Naive thymus-derived CD4-positive, alpha-beta T cell (primary cell): ENCODE results near the gene RAB31. TPM values are rescaled to one million over a fixed set of nuclear protein-coding genes. Genes with fewer than 3 reads are reported as not detected.

Experiments
- ATAC-seq: fragments of 150-1000 bp; cut with Tn5 transposase; 2 replicates; pipeline ENCODE4 v1.10.0; 2021; ENCODE audit warnings: mild to moderate bottlenecking, moderate library complexity
- CTCF ChIA-PET: fragments of 350-600 bp; sonication (Branson Sonifier 250); formaldehyde crosslinking; loops from one replicate; lab custom pipeline; 2021; ENCODE audit warnings: antibody characterized with exemption; lab: Charles Lee
- POLR2A ChIA-PET: fragments of 350-600 bp; sonication (Branson Sonifier 250); formaldehyde crosslinking; loops from one replicate; lab custom pipeline; 2021; ENCODE audit warnings: antibody characterized with exemption, inconsistent platforms; lab: Charles Lee
- DNase-seq, 9 donors: peaks; one replicate each; pipeline versions ENCODE4 v3.0.0 to v3.0.0-alpha.2; 2020 to 2022; ENCODE audit warnings: mixed read lengths in 1 of 9
- H3K27ac ChIP-seq: one replicate; pipeline ENCODE4 v1.7.0; 2013; ENCODE audit warnings: mild to moderate bottlenecking, low read depth, low read length, moderate library complexity
- H3K27me3 ChIP-seq, 2 donors: one replicate each; pipeline ENCODE4 v1.7.0; 2013; ENCODE audit warnings: low read length in 2 of 2, mild to moderate bottlenecking in 2 of 2, moderate library complexity in 2 of 2; ENCODE audit not compliant: control insufficient read depth in 2 of 2, insufficient read depth in 2 of 2
- H3K36me3 ChIP-seq, 3 experiments: 1 replicate in 2 of 3; 2 replicates in 1 of 3; pipeline ENCODE4 v1.7.0; 2013; ENCODE audit warnings: low read length in 3 of 3, mild to moderate bottlenecking in 3 of 3, moderate library complexity in 1 of 3; ENCODE audit not compliant: insufficient read depth in 3 of 3, control insufficient read depth in 2 of 3
- H3K4me1 ChIP-seq, 2 donors: one replicate each; pipeline ENCODE4 v1.7.0; 2013; ENCODE audit warnings: low read length in 2 of 2, mild to moderate bottlenecking in 2 of 2, moderate library complexity in 1 of 2; ENCODE audit not compliant: control insufficient read depth in 2 of 2, insufficient read depth in 2 of 2
- H3K4me3 ChIP-seq: 2 replicates; pipeline ENCODE4 v1.7.0; 2013; ENCODE audit warnings: mild to moderate bottlenecking, low read length
- H3K9me3 ChIP-seq, 3 experiments: 1 replicate in 2 of 3; 2 replicates in 1 of 3; pipeline ENCODE4 v1.7.0; 2013; ENCODE audit warnings: low read length in 3 of 3; ENCODE audit not compliant: control insufficient read depth in 2 of 3
- H3K27ac Mint-ChIP-seq, 9 donors: one replicate each; pipeline ENCODE4 v1.8.0; 2020 to 2022; ENCODE audit warnings: mixed read lengths in 9 of 9, mild to moderate bottlenecking in 8 of 9, moderate library complexity in 5 of 9, inconsistent platforms in 2 of 9
- H3K27me3 Mint-ChIP-seq, 5 donors: one replicate each; pipeline ENCODE4 v1.8.0; 2021 to 2022; ENCODE audit warnings: mixed read lengths in 5 of 5, mild to moderate bottlenecking in 1 of 5
- H3K36me3 Mint-ChIP-seq, 5 donors: one replicate each; pipeline ENCODE4 v1.8.0; 2020 to 2022; ENCODE audit warnings: mixed read lengths in 5 of 5, mild to moderate bottlenecking in 3 of 5, inconsistent platforms in 1 of 5
- H3K4me1 Mint-ChIP-seq, 7 donors: one replicate each; pipeline ENCODE4 v1.8.0; 2020 to 2022; ENCODE audit warnings: mixed read lengths in 7 of 7, mild to moderate bottlenecking in 3 of 7, inconsistent platforms in 1 of 7
- H3K4me3 Mint-ChIP-seq, 10 donors: one replicate each; pipeline ENCODE4 v1.8.0; 2020 to 2022; ENCODE audit warnings: mild to moderate bottlenecking in 10 of 10, mixed read lengths in 10 of 10, moderate library complexity in 6 of 10, inconsistent platforms in 2 of 10
- H3K9me3 Mint-ChIP-seq, 11 donors: one replicate each; pipeline ENCODE4 v1.8.0; 2020 to 2022; ENCODE audit warnings: mixed read lengths in 11 of 11, mild to moderate bottlenecking in 4 of 11, inconsistent platforms in 1 of 11, moderate library complexity in 1 of 11
- intact Hi-C, 2 donors: fragments of 100-400 bp; cut with micrococcal nuclease; formaldehyde crosslinking; loops; one replicate each; pipeline ENCODE4 v1.15.1; 2023
- polyA plus RNA-seq, 2 donors: library from polyadenylated mRNA; unstranded; fragments of 300-500 nt; fragmentation: Illumina TruSeq; gene quantifications; one replicate each; pipeline ENCODE4 v1.2.3, GENCODE V29; 2021
- total RNA-seq, 6 experiments: library from RNA in 5 of 6; stranded (reverse) in 5 of 6; gene quantifications; 1 replicate in 5 of 6; 2 replicates in 1 of 6; pipeline ENCODE4 v1.2.3 and lab custom pipeline; 2021 to 2026

RAB31 gene
- total and polyA plus RNA-seq, 7 experiments from 2014 or later: 0.41 to 48.6 (median 2.3) TPM

GRCh38 chr18:9715978-9716774 lies 8.1 kb downstream of the RAB31 start:
- Mint-ChIP-seq H3K4me1 (peaks cover 0 to 9% (median 4%) of the 10 kb centered on the region in 7 donors), H3K9me3 (peaks cover 0 to 3% (median 0%) of the 10 kb centered on the region in 11 donors), H3K27ac (no peak overlapping the region), H3K4me3 (no peak overlapping the region), H3K27me3 (peaks cover 48 to 64% (median 55%) of the 10 kb centered on the region in 5 donors), H3K36me3 (no peaks in the 10 kb centered on the region)
- H3K9me3 ChIP-seq: no peaks in the 10 kb centered on the region
- no peak overlapping the region for H3K4me3 ChIP-seq
- POLR2A ChIA-PET: no interaction called here
- no peaks in the 10 kb centered on the region for H3K4me1 ChIP-seq
- H3K36me3 ChIP-seq: no peaks in the 10 kb centered on the region
- DNase-seq: no peak
- H3K27me3 ChIP-seq: peaks cover 0 to 4% of the 10 kb centered on the region in 2 donors
- ATAC-seq: peak; percentile 33
- intact Hi-C loops: no loop called here
- CTCF ChIA-PET: no interaction called here
- H3K27ac ChIP-seq: no peak overlapping the region

- no peak overlapping the region for H3K27ac Mint-ChIP-seq
- H3K36me3 Mint-ChIP-seq: no peaks in the 10 kb centered on the region
- no peak overlapping the region for H3K4me3 ChIP-seq
- peaks cover 47 to 62% (median 50%) of the 10 kb centered on the region in 5 donors for H3K27me3 Mint-ChIP-seq
- H3K27ac ChIP-seq: no peak overlapping the region
- H3K27me3 ChIP-seq: no peaks in the 10 kb centered on the region
- no peak for DNase-seq
- POLR2A ChIA-PET: no interaction called here
- ATAC-seq: no peak
- intact Hi-C loops: no loop called here
- CTCF ChIA-PET: no interaction called here
- H3K36me3 ChIP-seq: no peaks in the 10 kb centered on the region
- peaks cover 0 to 3% (median 0%) of the 10 kb centered on the region in 11 donors for H3K9me3 Mint-ChIP-seq
- H3K9me3 ChIP-seq: no peaks in the 10 kb centered on the region
- peaks cover 0 to 5% (median 0%) of the 10 kb centered on the region in 7 donors for H3K4me1 Mint-ChIP-seq
- H3K4me3 Mint-ChIP-seq: no peak overlapping the region
- H3K4me1 ChIP-seq: no peaks in the 10 kb centered on the region
These were observed 8.9 kb downstream of the RAB31 start for GRCh38 chr18:9716780-9717563.

GRCh38 chr18:9719421-9719981 lies 11.4 kb downstream of the RAB31 start:
- no peaks in the 10 kb centered on the region for H3K36me3 ChIP-seq
- POLR2A ChIA-PET: no interaction called here
- no peaks in the 10 kb centered on the region for H3K4me1 Mint-ChIP-seq

GRCh38 chr18:9720327-9720726 lies 12.2 kb downstream of the RAB31 start:
- no peak overlapping the region for H3K27ac ChIP-seq
- no peaks in the 10 kb centered on the region for H3K9me3 ChIP-seq
- Mint-ChIP-seq H3K36me3 (peaks cover 0 to 4% (median 0%) of the 10 kb centered on the region in 5 donors), H3K9me3 (peaks cover 0 to 5% (median 0%) of the 10 kb centered on the region in 11 donors), H3K4me3 (no peak overlapping the region), H3K4me1 (no peaks in the 10 kb centered on the region), H3K27me3 (peaks cover 22 to 32% (median 26%) of the 10 kb centered on the region in 5 donors), H3K27ac (no peak overlapping the region)
- ChIA-PET CTCF (no interaction called here), POLR2A (no interaction called here)
- no peaks in the 10 kb centered on the region for H3K4me1 ChIP-seq
- H3K27me3 ChIP-seq: no peaks in the 10 kb centered on the region
- intact Hi-C loops: no loop called here
- DNase-seq: no peak
- ATAC-seq: no peak
- H3K4me3 ChIP-seq: no peak overlapping the region
- H3K36me3 ChIP-seq: no peaks in the 10 kb centered on the region

More at GRCh38 chr18:9719421-9719981, 11.4 kb downstream of the RAB31 start:
- Mint-ChIP-seq H3K27me3 (peaks cover 30 to 40% (median 31%) of the 10 kb centered on the region in 5 donors), H3K27ac (no peak overlapping the region), H3K36me3 (peaks cover 0 to 4% (median 0%) of the 10 kb centered on the region in 5 donors), H3K9me3 (peaks cover 0 to 5% (median 0%) of the 10 kb centered on the region in 11 donors), H3K4me3 (no peak overlapping the region)
- H3K27ac ChIP-seq: no peak overlapping the region
- CTCF ChIA-PET: no interaction called here
- ATAC-seq: no peak
- DNase-seq: no peak
- H3K9me3 ChIP-seq: no peaks in the 10 kb centered on the region
- no peaks in the 10 kb centered on the region for H3K4me1 ChIP-seq
- intact Hi-C loops: no loop called here
- H3K4me3 ChIP-seq: no peak overlapping the region
- no peaks in the 10 kb centered on the region for H3K27me3 ChIP-seq

GRCh38 chr18:9721893-9722550 lies 13.9 kb downstream of the RAB31 start:
- Mint-ChIP-seq H3K27ac (no peak overlapping the region), H3K9me3 (peaks cover 0 to 5% (median 0%) of the 10 kb centered on the region in 11 donors), H3K4me1 (no peaks in the 10 kb centered on the region), H3K36me3 (peaks cover 0 to 4% (median 0%) of the 10 kb centered on the region in 5 donors), H3K4me3 (no peak overlapping the region), H3K27me3 (peaks cover 15 to 25% (median 23%) of the 10 kb centered on the region in 5 donors)
- intact Hi-C loops: loop anchor here in 1 of 2 donors (1.0 kb wide), 1 partner anchor 110 kb away; no protein-coding TSS in a partner anchor
- Histone ChIP-seq H3K36me3 (no peaks in the 10 kb centered on the region), H3K9me3 (no peaks in the 10 kb centered on the region), H3K4me1 (no peaks in the 10 kb centered on the region), H3K4me3 (no peak overlapping the region), H3K27ac (no peak overlapping the region), H3K27me3 (no peaks in the 10 kb centered on the region)
- DNase-seq (no peak), ATAC-seq (peak; percentile 24)
- POLR2A ChIA-PET: no interaction called here
- CTCF ChIA-PET: interaction anchor here (0.6 kb wide), 1 partner anchor 151 kb away, joined by 3 read pairs; no protein-coding TSS in a partner anchor

GRCh38 chr18:9722691-9723090 lies 14.6 kb downstream of the RAB31 start:
- Histone ChIP-seq H3K36me3 (no peaks in the 10 kb centered on the region), H3K4me1 (no peaks in the 10 kb centered on the region), H3K27me3 (no peaks in the 10 kb centered on the region), H3K4me3 (no peak overlapping the region), H3K27ac (no peak overlapping the region), H3K9me3 (no peaks in the 10 kb centered on the region)
- Mint-ChIP-seq H3K4me3 (no peak overlapping the region), H3K9me3 (peaks cover 0 to 5% (median 0%) of the 10 kb centered on the region in 11 donors), H3K27ac (no peak overlapping the region), H3K27me3 (peaks cover 9 to 19% (median 17%) of the 10 kb centered on the region in 5 donors), H3K4me1 (no peaks in the 10 kb centered on the region), H3K36me3 (peaks cover 0 to 4% (median 0%) of the 10 kb centered on the region in 5 donors)
- no peak for DNase-seq
- CTCF ChIA-PET: interaction anchor here (0.6 kb wide), 1 partner anchor 104 kb away, joined by 3 read pairs; no protein-coding TSS in a partner anchor
- intact Hi-C loops: loop anchor here in 1 of 2 donors (1.0 kb wide), 1 partner anchor 110 kb away; no protein-coding TSS in a partner anchor
- POLR2A ChIA-PET: no interaction called here
- peak; percentile 32 for ATAC-seq
